SKM-1 (cell line): ENCODE data around the gene DEDD.

Source experiments
- DNase-seq: peaks from one replicate; lab custom pipeline; 2025; ENCODE audit not compliant: unreplicated experiment; lab: John Stamatoyannopoulos, UW

Gene DEDD

GRCh38 chr1:161164901-161165610, 32.6 kb upstream of the DEDD start:
- no peak for DNase-seq

DNA sequence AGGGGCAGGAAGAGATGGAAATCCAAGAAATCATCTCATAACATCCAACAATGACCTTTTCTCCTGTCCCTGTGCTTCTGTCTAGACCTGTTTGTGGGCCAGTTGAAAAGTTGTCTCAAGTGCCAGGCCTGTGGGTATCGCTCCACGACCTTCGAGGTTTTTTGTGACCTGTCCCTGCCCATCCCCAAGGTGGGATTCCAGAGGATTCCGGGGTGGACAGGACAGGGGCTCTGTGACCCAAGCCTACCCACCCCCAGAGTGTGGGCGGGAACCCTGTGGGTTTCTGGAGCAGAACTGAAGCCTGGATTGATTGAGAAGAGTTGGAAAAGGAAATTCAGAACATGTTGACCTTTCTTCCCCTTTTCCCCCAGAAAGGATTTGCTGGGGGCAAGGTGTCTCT, 31.3 kb upstream of the DEDD start:
- DNase-seq = no peak

DNA sequence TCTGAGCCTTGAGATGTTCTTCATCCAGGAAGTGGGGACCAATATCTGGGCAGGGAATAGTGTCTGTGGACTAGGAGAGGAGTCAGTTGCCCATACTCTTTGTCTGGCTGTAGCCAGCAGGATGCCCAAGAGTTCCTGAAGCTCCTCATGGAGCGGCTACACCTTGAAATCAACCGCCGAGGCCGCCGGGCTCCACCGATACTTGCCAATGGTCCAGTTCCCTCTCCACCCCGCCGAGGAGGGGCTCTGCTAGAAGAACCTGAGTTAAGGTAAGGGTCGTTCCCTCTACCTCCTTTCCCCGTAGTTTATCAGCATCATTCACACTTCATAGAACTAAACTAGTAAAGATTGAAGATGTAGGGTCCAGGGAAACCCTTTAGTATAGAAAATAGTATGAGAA, 30.3 kb upstream of the DEDD start:
- DNase-seq = no peak

GRCh38 chr1:161162052-161162451, 29.6 kb upstream of the DEDD start:
- no peak for DNase-seq

DNA sequence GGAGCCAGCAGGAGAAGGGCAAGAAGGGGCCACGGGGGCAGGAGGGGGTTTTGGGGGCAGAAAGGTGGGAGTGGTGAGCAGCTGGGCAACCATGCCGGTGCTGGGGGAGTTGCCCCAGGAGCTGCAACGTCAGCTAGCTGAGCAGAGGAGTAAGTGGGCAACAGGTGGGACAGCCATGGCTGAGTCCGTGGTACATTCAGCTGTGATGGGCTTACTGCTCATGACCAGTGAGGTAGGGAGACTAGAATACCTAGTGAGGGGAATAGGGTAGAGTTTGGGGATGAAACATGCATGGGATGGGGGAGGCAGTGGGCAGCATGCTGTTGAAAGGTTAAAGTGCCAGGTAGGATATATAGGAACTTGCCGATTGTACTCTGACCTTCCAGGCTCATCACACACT, 29.2 kb upstream of the DEDD start:
- no peak for DNase-seq

- no peak for DNase-seq
These were observed 28.2 kb upstream of the DEDD start for GRCh38 chr1:161160671-161161145.

GRCh38 chr1:161159913-161160243, 27.4 kb upstream of the DEDD start:
- no peak for DNase-seq

GRCh38 chr1:161159087-161159912, 26.8 kb upstream of the DEDD start, which contains the start of gene USP21:
TSS of gene USP21 (plus strand) at chr1:161159500. CDS start at chr1:161160641, 1,141 bp downstream.
- peak; percentile 94 for DNase-seq

GRCh38 chr1:161158316-161159010, 26.0 kb upstream of the DEDD start:
- no peak for DNase-seq

DNA sequence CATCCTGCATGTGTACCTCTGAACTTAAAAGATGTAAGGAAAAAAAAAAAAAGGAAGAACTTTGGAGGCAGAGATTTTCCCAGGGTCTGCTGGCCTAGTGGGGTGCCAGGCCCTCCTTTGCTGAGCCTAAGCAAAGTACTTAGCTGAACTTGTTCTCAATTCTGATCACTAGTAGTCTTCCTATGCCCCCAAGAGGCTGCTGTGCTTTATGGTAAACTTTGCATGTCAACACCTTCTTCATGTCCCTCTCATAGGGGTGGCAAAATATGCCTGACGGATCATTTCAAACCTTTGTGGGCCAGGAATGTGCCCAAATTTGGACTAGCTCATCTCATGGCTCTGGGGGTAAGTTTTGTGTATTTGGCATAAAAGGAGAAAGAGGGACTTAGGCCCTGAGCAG, 25.4 kb upstream of the DEDD start:
- no peak for DNase-seq

- DNase-seq = peak; percentile 96
These were observed 21.3 kb upstream of the DEDD start, which contains the start of gene UFC1 for GRCh38 chr1:161153682-161154337. TSS of gene UFC1 (plus strand) at chr1:161153978. CDS start at chr1:161153998, 20 bp downstream.

DNA sequence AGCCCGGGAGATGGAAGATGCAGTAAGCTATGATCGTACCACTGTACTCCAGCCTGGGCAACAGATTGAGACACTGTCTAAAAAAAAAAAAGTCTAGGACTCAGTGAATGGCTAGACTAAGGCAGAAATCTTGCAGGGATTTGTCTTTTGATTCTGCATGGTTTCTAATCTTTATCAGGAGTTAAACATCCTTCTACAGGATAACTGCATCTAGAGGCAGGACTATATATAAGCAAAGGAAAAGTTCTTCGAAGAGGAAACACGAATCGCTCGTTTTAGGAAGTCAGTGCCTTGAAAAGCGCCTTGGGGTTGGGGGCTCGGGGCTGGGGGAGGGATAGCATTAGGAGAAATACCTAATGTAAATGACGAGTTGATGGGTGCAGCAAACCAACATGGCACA, 20.7 kb upstream of the DEDD start:
- no peak for DNase-seq

DNA sequence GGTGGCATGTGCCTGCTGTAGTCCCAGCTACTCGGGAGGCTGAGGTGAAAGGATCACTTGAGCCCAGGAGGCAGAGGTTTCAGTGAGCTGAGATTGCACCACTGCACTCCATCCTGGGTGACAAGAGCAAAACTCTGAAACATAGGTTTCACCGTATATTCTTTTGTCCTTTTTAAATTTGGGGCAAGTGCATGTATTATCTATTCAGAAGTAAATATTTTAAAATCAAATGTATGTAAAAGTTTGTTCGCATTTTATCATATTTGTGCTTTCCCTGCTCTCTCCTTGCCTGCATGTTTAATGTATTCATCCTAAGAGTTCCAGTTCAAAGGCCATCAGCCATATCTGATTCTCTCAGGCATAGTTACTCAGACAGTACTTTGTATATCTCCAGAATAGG, 13.4 kb upstream of the DEDD start:
- DNase-seq = no peak

- DNase-seq = no peak
These were observed 8.4 kb upstream of the DEDD start for GRCh38 chr1:161140755-161141400.

DNA sequence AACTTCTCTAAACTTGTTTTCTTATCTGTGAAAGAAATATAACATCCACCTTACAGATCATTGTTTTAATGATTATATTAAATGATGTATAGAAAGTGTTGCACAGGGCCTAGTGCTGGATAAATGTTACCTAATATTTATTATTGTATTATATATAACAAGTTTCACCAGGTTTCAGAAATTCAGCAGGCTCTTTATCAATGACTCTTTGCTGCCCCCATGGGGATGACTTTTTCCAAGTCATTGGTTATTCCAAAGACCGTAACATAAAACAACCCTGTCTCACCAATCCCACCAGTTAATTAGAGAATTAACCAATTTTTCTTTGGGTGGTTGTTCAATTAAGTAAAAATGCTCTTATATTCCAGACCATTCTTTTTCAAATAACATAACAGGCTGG, 7.3 kb upstream of the DEDD start:
- peak; percentile 61 for DNase-seq

DNA sequence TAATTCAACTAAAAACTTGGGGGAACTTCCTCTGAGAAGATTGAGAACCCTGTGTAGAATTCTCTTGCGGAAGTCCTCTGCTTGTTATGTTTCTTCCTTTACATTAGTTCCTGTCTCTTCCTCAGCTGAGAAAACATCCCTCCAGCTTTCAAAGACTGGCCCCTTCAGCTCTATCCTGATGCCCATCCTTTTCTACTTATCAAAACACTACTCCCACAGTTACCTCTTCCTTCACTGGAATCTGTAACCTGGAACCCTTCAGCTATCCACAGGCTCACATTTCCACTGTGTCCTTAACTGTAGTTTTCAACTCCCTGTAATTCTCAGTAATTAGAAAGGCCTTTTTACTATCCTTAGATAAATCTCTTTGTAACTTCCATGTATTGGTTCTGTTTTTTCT, 6.0 kb upstream of the DEDD start:
- DNase-seq = no peak

DNA sequence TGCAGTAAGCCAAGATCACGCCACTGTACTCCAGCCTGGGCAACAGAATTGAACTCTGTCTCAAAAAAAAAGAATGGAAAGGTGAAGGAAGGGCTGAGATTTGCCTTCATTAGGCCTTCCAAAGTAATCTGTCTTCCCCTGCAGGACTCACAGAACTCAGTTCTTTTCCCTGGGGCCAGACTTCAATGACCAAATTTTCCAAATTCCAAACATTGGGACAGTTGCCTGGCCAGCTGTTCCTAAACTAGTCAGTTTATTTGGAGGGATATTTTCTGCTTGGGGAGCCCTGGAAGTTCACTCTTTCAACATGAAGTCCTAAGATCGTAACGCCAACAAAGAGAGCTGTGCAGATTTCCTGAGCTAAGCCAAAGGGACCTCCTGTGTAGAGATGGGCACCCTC, 5.4 kb upstream of the DEDD start:
- no peak for DNase-seq

- DNase-seq = no peak
These were observed 813 bp upstream of the DEDD start for GRCh38 chr1:161133220-161133740.

GRCh38 chr1:161131523-161132409, 701 bp downstream of the DEDD start:
- no peak for DNase-seq
